ENCODE measurements around the gene PHF10.
"Not testable (repeated sequence)": the region's sequence is repeated elsewhere in the genome, so short reads cannot be mapped to it uniquely, and the experiment has no call there.

DNA sequence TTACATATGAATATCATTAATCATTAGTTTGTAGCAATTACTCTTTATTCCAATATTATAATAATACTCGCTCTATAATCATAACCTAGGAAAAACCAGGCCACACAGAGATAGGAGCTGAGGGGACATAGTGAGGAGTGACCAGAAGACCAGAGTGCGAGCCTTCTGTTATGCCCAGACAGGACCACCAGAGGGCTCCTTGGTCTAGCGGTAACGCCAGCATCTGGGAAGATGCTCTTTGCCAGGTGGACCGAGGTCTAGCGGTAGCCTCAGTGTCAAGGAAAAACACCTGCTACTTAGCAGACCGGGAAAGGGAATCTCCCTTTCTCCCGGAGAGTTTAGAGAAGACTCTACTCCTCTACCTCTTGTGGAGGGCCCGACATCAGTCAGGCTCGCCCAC, 27.2 kb downstream of the PHF10 start:
- TF ChIP-seq, protein P1, sequence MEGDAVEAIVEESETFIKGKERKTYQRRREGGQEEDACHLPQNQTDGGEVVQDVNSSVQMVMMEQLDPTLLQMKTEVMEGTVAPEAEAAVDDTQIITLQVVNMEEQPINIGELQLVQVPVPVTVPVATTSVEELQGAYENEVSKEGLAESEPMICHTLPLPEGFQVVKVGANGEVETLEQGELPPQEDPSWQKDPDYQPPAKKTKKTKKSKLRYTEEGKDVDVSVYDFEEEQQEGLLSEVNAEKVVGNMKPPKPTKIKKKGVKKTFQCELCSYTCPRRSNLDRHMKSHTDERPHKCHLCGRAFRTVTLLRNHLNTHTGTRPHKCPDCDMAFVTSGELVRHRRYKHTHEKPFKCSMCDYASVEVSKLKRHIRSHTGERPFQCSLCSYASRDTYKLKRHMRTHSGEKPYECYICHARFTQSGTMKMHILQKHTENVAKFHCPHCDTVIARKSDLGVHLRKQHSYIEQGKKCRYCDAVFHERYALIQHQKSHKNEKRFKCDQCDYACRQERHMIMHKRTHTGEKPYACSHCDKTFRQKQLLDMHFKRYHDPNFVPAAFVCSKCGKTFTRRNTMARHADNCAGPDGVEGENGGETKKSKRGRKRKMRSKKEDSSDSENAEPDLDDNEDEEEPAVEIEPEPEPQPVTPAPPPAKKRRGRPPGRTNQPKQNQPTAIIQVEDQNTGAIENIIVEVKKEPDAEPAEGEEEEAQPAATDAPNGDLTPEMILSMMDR (IDR thresholded peaks at IDR 0.05), result peak; percentile 16
- not testable (repeated sequence) for TF ChIP-seq EZH2 (IDR thresholded peaks at IDR 0.05; ENCODE audit: borderline replicate concordance, insufficient read depth, low read depth, low read length, poor library complexity, severe bottlenecking)
